ENCODE measurements around the gene COG6. TPM values are rescaled to one million over a fixed set of nuclear protein-coding genes. Genes with fewer than 3 reads are reported as not detected.

Gene COG6
- total RNA-seq, 4 donors from 2014 or later, result 13.0 to 19.9 (median 14.3) TPM

- Histone ChIP-seq H3K4me1 (peaks cover 0 to 9% (median 0%) of the 10 kb centered on the region in 4 donors), H3K9me3 (no peaks in the 10 kb centered on the region), H3K27ac (replicated peaks in 1 of 4) (no peak overlapping the region), H3K4me3 (no peak overlapping the region), H3K27me3 (no peaks in the 10 kb centered on the region), H3K36me3 (no peaks in the 10 kb centered on the region)
- DNase-seq (ENCODE audit: extremely low spot score), result no peak
- 29% methylated on average over 10 of the region's 10 CpGs for WGBS
- TF ChIP-seq POLR2AphosphoS5 (IDR thresholded peaks at IDR 0.05), result no peak
- TF ChIP-seq, protein P1, sequence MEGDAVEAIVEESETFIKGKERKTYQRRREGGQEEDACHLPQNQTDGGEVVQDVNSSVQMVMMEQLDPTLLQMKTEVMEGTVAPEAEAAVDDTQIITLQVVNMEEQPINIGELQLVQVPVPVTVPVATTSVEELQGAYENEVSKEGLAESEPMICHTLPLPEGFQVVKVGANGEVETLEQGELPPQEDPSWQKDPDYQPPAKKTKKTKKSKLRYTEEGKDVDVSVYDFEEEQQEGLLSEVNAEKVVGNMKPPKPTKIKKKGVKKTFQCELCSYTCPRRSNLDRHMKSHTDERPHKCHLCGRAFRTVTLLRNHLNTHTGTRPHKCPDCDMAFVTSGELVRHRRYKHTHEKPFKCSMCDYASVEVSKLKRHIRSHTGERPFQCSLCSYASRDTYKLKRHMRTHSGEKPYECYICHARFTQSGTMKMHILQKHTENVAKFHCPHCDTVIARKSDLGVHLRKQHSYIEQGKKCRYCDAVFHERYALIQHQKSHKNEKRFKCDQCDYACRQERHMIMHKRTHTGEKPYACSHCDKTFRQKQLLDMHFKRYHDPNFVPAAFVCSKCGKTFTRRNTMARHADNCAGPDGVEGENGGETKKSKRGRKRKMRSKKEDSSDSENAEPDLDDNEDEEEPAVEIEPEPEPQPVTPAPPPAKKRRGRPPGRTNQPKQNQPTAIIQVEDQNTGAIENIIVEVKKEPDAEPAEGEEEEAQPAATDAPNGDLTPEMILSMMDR (IDR thresholded peaks at IDR 0.05), result peak; percentile 87 to 96 (median 93)
- intact Hi-C loops (cut with DNase I), result loop anchor here (5.0 kb wide), 2 partner anchors 199 to 564 kb away; no protein-coding TSS in a partner anchor
Measured at GRCh38 chr13:39616087-39616694, 39.3 kb upstream of the COG6 start.

GRCh38 chr13:39618561-39618960 lies 36.9 kb upstream of the COG6 start:
- TF ChIP-seq POLR2A (IDR thresholded peaks at IDR 0.05; ENCODE audit: low read depth), result no peak
- no peak for TF ChIP-seq POLR2AphosphoS5 (IDR thresholded peaks at IDR 0.05)
- no peak for TF ChIP-seq EP300 (IDR thresholded peaks at IDR 0.05)
- TF ChIP-seq, protein P1 (IDR thresholded peaks at IDR 0.05), result no peak
- Histone ChIP-seq H3K27me3 (no peaks in the 10 kb centered on the region), H3K9me3 (no peaks in the 10 kb centered on the region), H3K27ac (replicated peaks in 1 of 4) (no peak overlapping the region), H3K36me3 (no peaks in the 10 kb centered on the region), H3K4me3 (no peak overlapping the region), H3K4me1 (peaks cover 0 to 6% (median 0%) of the 10 kb centered on the region in 4 donors)
- WGBS, result 64% methylated on average over 1 of the region's 1 CpG
- intact Hi-C loops (cut with DNase I), result loop anchor here (5.0 kb wide), 2 partner anchors 201 to 566 kb away; no protein-coding TSS in a partner anchor
- no peak for DNase-seq (ENCODE audit: extremely low spot score)

- no peak overlapping the region for H3K27ac ChIP-seq (replicated peaks in 1 of 4)
- DNase-seq (ENCODE audit: extremely low spot score), result no peak
- no peaks in the 10 kb centered on the region for H3K4me1 ChIP-seq
- no peaks in the 10 kb centered on the region for H3K9me3 ChIP-seq
- H3K36me3 ChIP-seq, result no peaks in the 10 kb centered on the region
- intact Hi-C loops (cut with DNase I), result no loop called here
- WGBS, result 91% methylated on average over 1 of the region's 1 CpG
- no peak overlapping the region for H3K4me3 ChIP-seq
- TF ChIP-seq POLR2AphosphoS5 (IDR thresholded peaks at IDR 0.05) (no peak), EP300 (IDR thresholded peaks at IDR 0.05) (no peak), POLR2A (IDR thresholded peaks at IDR 0.05; ENCODE audit: low read depth) (no peak)
- TF ChIP-seq, protein P1 (IDR thresholded peaks at IDR 0.05), result no peak
- no peaks in the 10 kb centered on the region for H3K27me3 ChIP-seq
Measured at GRCh38 chr13:39623466-39623865, 32.0 kb upstream of the COG6 start.

DNA sequence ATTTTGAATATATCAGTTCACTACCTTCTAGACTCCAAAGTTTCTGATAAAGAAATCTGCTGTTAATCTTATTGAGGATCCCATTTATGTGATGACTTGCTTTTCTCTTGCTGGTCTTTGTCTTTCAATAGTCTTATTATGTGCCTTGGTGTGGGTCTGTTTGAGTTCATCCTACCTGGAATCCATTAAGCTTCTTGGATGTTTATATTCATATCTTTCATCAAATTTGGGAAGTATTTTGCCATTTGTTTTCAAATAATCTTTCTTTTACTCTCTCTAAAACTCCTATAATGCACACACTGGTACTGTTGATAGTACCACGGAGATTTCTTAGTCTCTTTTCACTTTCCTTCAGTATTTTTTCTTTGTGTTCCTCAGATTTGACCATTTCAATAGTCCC lies 24.2 kb upstream of the COG6 start:
- Histone ChIP-seq H3K9me3 (peaks cover 0 to 16% (median 12%) of the 10 kb centered on the region in 4 donors), H3K27ac (replicated peaks in 1 of 4) (no peak overlapping the region), H3K36me3 (no peaks in the 10 kb centered on the region), H3K27me3 (no peaks in the 10 kb centered on the region), H3K4me1 (no peaks in the 10 kb centered on the region), H3K4me3 (no peak overlapping the region)
- DNase-seq (ENCODE audit: extremely low spot score), result no peak
- intact Hi-C loops (cut with DNase I), result no loop called here
- TF ChIP-seq POLR2AphosphoS5 (IDR thresholded peaks at IDR 0.05), result no peak
- no peak for TF ChIP-seq POLR2A (IDR thresholded peaks at IDR 0.05; ENCODE audit: low read depth)
- TF ChIP-seq EP300 (IDR thresholded peaks at IDR 0.05), result no peak
- TF ChIP-seq, protein P1 (IDR thresholded peaks at IDR 0.05), result no peak
- 89% methylated on average over 1 of the region's 1 CpG for WGBS

GRCh38 chr13:39632994-39633393 lies 22.5 kb upstream of the COG6 start:
- Histone ChIP-seq H3K4me3 (no peak overlapping the region), H3K27ac (replicated peaks in 1 of 4) (no peak overlapping the region), H3K36me3 (no peaks in the 10 kb centered on the region), H3K4me1 (no peaks in the 10 kb centered on the region), H3K9me3 (peaks cover 0 to 16% (median 12%) of the 10 kb centered on the region in 4 donors), H3K27me3 (no peaks in the 10 kb centered on the region)
- intact Hi-C loops (cut with DNase I), result no loop called here
- TF ChIP-seq POLR2AphosphoS5 (IDR thresholded peaks at IDR 0.05), result no peak
- no peak for DNase-seq (ENCODE audit: extremely low spot score)

Measured in esophagus muscularis mucosa (tissue), 4 donors.